ENCODE results near the gene PARD6B. TPM values are rescaled to one million over a fixed set of nuclear protein-coding genes. Genes with fewer than 3 reads are reported as not detected.

PARD6B gene
- total and polyA plus RNA-seq, 2 of the 13 experiments (the other 11 are each of a cell fraction or from before 2014, with no cell fraction given), result 6.9 to 22.2 TPM

GRCh38 chr20:50731055-50731929 is at the start of gene PARD6B (continued):
- 0 out of 2 replicates have a peak, but pooled peaks have one; percentile 38 for TF ChIP-seq ZBTB46 (CRISPR knock-in tag; IDR thresholded peaks at IDR 0.05; ENCODE audit: borderline replicate concordance)
- no peak for TF ChIP-seq SRF (IDR thresholded peaks at IDR 0.05; ENCODE audit: low read depth, low read length)
- TF ChIP-seq ARNT (IDR thresholded peaks at IDR 0.05), result no peak
- TF ChIP-seq RELA (CRISPR knock-in tag; IDR thresholded peaks at IDR 0.05), result no peak
- TF ChIP-seq SMARCC2 (IDR thresholded peaks at IDR 0.05), result no peak
- TF ChIP-seq RNF2 (conservative IDR thresholded peaks at IDR 0.05; ENCODE audit: low read depth), result peak; percentile 41; the same call in 1 of the 2 replicates
- TF ChIP-seq ELK4 (CRISPR knock-in tag; IDR thresholded peaks at IDR 0.05; ENCODE audit: borderline replicate concordance), result no peak; the same call in 1 of the 2 replicates
- TF ChIP-seq ZBTB20 (CRISPR knock-in tag; IDR thresholded peaks at IDR 0.05; ENCODE audit: borderline replicate concordance, low read depth), result no peak
- 0 out of 2 replicates have a peak, but pooled peaks have one; percentile 57 for TF ChIP-seq KLF13 (CRISPR knock-in tag; IDR thresholded peaks at IDR 0.05)
- TF ChIP-seq ZNF501 (CRISPR knock-in tag; IDR thresholded peaks at IDR 0.05), result peak; percentile 73; the same call in 1 of the 2 replicates
- TF ChIP-seq, protein P1, sequence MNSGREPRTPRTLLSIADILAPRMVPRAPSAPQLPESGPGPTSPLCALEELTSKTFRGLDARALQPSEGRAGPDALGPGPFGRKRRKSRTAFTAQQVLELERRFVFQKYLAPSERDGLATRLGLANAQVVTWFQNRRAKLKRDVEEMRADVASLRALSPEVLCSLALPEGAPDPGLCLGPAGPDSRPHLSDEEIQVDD (CRISPR knock-in tag; IDR thresholded peaks at IDR 0.05; ENCODE audit: borderline replicate concordance), result peak; percentile 89; the same call in 1 of the 2 replicates
- TF ChIP-seq SCMH1 (CRISPR knock-in tag; IDR thresholded peaks at IDR 0.05; ENCODE audit: borderline replicate concordance), result no peak
- TF ChIP-seq FOXP1 (IDR thresholded peaks at IDR 0.05), result no peak
- TF ChIP-seq FOXP1 (CRISPR knock-in tag; IDR thresholded peaks at IDR 0.05), result 0 out of 2 replicates have a peak, but pooled peaks have one; percentile 25
- TF ChIP-seq THYN1 (CRISPR knock-in tag; IDR thresholded peaks at IDR 0.05; ENCODE audit: borderline replicate concordance, low read depth), result no peak
- no peak; the same call in 1 of the 2 replicates for TF ChIP-seq KLF11 (CRISPR knock-in tag; IDR thresholded peaks at IDR 0.05)
- no peak for TF ChIP-seq ZNF382 (CRISPR knock-in tag; IDR thresholded peaks at IDR 0.05; ENCODE audit: borderline replicate concordance)
- TF ChIP-seq ZNF142 (CRISPR knock-in tag; IDR thresholded peaks at IDR 0.05), result peak; percentile 82; the same call in 1 of the 2 replicates
- no peak for TF ChIP-seq JUNB (CRISPR knock-in tag; IDR thresholded peaks at IDR 0.05; ENCODE audit: borderline replicate concordance)
- no peak for TF ChIP-seq BCL6 (CRISPR knock-in tag; IDR thresholded peaks at IDR 0.05)

Data from HepG2 (cell line).